Subcutaneous adipose tissue (tissue), 4 donors: ENCODE results near the gene ABAT. TPM values are rescaled to one million over a fixed set of nuclear protein-coding genes. Genes with fewer than 3 reads are reported as not detected.

Experiments used
- total RNA-seq, 4 donors: library from RNA; depleted of rRNA; stranded (reverse); fragments of >200 nt; gene quantifications; one replicate each; pipeline ENCODE4 v1.1.0, GENCODE V29; 2016
- TF ChIP-seq, protein P1 (sequence below): fragments of 450-650 bp; IDR thresholded peaks from one replicate; pipeline ENCODE4 v1.5.1; 2016; ENCODE audit warnings: low read depth, mild to moderate bottlenecking, control low read depth, antibody characterized with exemption, moderate library complexity

Gene ABAT
- total RNA-seq, 4 donors from 2014 or later, result 4.9 to 9.8 (median 7.0) TPM

DNA sequence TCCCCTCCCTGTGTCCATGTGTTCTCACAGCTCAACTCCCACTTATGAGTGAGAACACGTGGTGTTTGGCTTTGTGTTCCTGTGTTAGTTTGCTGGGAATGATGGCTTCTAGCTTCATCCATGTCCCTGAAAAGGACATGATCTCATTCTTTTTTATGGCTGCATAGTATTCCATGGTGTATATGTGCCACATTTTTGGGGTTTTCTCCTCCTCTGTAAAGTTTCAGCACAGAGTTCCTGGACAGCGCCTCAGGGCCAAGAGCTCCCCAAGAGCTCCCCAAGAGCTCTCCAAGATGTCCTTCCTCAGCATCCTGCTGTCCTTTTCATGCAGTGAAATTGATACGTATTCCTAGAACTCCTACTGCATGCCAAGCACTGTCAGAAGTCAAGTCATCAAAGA, 6.9 kb upstream of the ABAT start:
- TF ChIP-seq, protein P1, sequence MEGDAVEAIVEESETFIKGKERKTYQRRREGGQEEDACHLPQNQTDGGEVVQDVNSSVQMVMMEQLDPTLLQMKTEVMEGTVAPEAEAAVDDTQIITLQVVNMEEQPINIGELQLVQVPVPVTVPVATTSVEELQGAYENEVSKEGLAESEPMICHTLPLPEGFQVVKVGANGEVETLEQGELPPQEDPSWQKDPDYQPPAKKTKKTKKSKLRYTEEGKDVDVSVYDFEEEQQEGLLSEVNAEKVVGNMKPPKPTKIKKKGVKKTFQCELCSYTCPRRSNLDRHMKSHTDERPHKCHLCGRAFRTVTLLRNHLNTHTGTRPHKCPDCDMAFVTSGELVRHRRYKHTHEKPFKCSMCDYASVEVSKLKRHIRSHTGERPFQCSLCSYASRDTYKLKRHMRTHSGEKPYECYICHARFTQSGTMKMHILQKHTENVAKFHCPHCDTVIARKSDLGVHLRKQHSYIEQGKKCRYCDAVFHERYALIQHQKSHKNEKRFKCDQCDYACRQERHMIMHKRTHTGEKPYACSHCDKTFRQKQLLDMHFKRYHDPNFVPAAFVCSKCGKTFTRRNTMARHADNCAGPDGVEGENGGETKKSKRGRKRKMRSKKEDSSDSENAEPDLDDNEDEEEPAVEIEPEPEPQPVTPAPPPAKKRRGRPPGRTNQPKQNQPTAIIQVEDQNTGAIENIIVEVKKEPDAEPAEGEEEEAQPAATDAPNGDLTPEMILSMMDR, result no peak

DNA sequence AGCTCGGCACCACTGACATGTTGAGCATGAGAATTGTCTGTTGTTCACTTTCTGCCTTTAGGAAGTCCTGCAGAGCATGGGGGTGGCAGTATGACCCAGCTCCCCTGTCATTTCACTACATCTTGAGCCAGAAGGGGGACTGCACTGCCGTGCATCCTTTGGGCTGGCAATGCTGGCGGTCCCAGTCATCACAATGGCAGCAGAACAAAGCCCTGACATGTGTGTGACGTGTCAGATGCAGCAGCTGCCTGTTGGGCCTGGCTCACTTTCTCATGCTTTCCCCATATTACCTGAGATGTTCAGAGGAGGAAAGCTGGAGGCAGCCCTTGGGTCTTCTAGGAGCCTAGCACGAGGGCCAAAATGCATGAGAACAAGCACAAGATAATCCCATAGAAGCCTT, 6.3 kb upstream of the ABAT start:
- TF ChIP-seq, protein P1, result no peak

DNA sequence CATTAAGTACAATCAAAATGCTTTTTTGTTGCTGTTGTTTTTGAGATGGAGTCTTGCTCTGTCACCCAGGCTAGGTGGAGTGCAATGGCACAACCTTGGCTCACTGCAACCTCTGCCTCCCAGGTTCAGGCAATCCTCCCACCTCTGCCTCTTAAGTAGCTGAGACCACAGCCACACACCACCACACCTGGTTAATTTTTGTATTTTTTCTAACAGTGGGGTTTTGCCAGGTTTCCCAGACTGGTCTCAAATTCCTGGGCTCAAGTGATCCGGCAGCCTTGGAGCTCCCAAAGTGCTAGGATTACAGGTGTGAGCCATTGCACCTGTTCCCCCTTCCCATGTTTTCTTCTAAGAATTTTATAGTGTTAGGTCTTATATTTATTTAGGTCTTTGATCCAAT, 4.9 kb upstream of the ABAT start:
- TF ChIP-seq, protein P1, result no peak

DNA sequence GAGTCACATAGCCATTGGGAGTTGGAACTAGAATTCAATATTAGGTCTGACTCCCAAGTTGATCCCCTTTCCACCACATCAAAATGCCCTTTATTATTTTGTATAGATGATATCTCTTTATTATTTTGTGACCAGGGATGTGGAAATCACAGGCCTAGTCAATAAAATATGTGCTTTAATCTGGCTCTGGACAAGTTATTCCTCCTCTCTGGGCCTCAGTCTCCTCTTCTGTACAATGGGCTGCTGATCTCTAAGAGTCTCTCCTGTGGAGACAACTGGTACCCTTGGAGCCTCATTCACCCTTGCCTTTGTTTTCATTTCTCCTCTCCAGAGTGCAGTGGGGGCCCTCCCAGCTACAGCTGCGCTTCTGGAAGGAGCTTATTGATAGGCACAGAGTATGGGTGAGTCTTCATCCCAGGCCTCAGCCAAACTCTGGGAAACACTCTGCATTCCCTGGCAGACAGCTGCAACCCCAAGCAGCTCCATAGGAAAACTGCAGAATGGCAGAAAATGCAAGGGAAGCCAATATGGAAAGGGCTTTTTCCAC, 4.3 kb upstream of the ABAT start:
- TF ChIP-seq, protein P1, result no peak

DNA sequence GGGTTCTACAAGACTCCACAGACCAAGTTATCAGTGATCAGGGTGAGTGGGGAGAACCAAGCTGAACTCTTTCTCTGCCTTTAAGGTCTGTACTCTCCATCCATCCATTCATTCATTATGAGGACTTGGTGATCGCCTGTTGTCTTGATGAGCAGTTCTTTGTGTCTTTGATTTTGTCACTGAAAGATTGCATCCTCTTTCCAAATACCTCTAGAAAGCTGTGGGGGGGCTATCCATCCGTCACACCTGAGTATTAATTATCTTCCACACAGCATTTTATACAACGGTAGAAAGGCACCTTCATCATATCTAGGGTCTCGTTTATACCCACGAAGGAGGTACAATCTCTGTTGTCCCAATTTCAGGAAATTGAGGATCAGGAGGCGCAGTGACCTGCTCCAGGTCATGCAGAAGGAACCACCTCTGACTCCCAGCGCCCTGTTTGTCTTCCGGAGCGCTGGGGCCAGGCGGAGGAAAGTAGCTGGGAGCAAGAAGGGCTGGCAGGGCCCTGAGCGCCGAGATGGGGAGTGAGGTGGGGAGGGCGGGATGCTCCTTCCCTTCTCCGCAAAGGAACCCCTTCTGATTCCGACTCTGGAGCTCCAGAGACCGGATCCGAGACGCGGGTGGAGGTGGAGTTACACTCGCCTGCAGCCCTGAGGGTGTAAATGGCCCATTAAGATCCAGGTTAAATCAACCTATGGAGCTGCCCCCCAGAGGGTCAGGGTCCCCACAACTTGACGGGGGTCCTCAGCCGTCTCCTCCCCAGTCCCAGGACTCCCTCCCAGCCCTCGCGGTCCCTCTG, 605 bp upstream of the ABAT start:
- TF ChIP-seq, protein P1, result no peak

DNA sequence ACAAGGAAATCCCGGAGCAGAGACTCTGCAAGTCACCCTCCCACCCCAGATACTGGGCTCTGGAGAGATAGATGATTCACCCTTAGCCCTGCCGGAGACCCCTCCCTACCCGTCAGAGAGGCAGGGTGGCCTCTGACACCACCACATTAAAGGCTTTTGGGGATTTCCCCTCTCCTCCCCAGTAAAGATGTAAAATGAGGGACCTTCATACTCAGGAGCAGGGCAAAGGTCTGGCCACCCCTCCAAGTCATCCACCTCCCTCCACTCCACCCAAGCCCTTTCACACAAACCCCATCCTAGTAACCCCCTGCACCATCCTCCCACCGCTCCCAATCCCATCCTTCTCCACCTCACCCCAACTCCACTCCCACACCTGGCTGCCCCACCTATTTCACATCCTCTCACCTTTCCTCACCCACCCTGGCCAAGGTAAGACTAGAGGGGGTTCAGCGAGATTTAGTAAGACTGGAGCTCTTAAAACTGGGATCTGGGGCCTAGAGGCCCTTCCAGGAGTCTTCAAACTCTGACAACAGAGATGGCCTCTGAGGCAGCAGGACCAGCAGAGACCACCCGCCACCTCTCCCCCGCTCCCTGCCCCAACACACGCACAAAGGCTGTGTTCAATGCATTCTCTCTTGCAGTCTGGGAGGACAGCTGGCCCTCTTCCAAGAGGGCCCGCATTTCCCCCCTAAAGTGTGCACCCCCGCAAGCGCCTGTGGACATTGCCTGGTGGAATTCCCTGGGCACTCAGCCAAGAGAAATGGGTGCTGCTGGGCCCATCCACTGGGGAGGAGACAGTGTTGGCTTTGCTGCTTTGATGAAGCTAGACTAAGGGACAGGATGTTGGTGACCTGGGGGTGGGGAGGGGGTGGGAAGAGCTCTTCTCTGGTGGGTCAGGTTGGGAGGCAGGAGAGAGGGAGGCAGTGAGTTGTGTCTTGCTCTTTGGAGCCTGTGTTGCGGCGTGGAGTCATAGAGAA, 1.1 kb downstream of the ABAT start:
- TF ChIP-seq, protein P1, result no peak

DNA sequence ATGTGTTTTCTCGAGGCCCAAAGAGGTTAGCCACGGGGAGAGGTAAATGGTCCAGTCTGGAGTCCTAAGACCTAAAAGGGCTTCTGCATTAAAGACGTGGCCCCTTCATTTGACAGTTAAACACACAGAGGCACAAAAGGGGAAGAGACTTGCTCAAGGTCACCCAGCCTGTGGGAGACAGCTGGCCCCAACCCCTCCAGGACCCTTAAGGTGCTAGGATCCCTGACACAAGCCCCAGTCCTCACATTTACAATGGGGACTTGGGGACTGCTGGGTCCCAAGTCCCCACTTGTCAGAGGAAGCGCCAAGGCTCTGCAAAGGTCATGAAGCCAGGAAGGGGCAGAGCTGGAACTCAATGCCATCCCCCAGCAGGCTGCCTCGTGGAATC, 1.7 kb downstream of the ABAT start:
- TF ChIP-seq, protein P1, result no peak
